ENCODE data around the gene CD48. TPM values are rescaled to one million over a fixed set of nuclear protein-coding genes. Genes with fewer than 3 reads are reported as not detected.
A peak's percentile ranks its signal among the peaks of the same experiment; 100 is the strongest.

CD48 gene
- total RNA-seq, 2 donors from 2014 or later: 0.55 to 1.1 TPM

DNA sequence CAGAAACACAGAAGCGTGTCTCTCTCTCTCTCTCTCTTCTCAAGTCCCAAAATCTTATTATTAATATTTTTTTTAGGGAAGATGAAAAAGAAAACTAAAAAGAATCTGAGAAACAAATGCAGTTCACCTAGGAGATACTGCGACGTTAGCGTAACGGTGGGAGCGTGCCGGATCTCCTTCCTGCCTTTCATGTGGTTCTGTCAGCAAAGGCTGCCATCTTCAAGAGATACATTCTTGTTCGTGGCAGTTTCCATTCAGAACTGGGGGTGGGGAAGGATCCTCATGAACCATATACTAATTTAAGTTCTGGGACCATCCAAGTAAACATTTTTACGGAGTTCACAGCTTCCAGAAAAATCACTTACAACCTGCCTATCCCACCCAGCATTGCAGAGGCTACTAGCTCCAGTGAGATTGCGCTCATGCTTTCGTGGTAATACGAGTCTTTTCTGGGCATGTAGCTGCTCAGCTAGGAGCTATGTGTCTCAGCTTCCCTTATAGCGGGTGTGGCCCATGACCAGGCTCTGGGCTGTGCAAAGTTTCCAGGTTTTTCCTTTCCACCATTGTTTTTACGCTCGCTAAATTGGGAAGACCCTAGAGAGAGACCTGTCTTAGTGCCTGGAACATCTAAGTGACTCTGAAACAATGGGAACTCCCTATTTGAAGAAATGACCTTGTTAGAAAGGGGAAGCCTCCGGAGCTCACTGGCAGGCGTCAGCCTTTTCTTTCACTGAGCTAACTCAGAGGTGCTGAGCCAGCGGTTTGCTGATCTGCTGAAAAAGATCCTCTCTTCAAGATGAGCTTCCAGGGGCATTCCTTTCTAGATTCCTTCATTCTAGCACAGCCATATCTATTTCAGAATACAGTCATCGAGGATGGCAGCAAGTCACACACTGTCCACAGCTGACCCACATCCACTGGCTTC is 82.1 kb downstream of the CD48 start:
- Mint-ChIP-seq H3K27ac (peak overlapping the region; percentile 85), H3K27me3 (ENCODE audit: insufficient read depth) (no peaks in the 10 kb centered on the region), H3K4me3 (no peak overlapping the region), H3K9me3 (no peaks in the 10 kb centered on the region), H3K4me1 (peaks cover 41% of the 10 kb centered on the region), H3K36me3 (ENCODE audit: low read depth) (no peaks in the 10 kb centered on the region)
- H3K36me3 ChIP-seq (ENCODE audit: control insufficient read depth, insufficient read depth, low read length): no peaks in the 10 kb centered on the region
- H3K27me3 ChIP-seq (ENCODE audit: control insufficient read depth, insufficient read depth, low read length, poor library complexity, severe bottlenecking): no peaks in the 10 kb centered on the region
- H3K4me3 ChIP-seq (ENCODE audit: low read length): no peak overlapping the region
- TF ChIP-seq, protein P1, sequence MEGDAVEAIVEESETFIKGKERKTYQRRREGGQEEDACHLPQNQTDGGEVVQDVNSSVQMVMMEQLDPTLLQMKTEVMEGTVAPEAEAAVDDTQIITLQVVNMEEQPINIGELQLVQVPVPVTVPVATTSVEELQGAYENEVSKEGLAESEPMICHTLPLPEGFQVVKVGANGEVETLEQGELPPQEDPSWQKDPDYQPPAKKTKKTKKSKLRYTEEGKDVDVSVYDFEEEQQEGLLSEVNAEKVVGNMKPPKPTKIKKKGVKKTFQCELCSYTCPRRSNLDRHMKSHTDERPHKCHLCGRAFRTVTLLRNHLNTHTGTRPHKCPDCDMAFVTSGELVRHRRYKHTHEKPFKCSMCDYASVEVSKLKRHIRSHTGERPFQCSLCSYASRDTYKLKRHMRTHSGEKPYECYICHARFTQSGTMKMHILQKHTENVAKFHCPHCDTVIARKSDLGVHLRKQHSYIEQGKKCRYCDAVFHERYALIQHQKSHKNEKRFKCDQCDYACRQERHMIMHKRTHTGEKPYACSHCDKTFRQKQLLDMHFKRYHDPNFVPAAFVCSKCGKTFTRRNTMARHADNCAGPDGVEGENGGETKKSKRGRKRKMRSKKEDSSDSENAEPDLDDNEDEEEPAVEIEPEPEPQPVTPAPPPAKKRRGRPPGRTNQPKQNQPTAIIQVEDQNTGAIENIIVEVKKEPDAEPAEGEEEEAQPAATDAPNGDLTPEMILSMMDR (conservative IDR thresholded peaks at IDR 0.05): no peak
- WGBS, 2 experiments (ENCODE audit: insufficient coverage in 1 of 2, insufficient read length in 1 of 2): 82 to 88% methylated on average over 17 to 18 of the region's 19 CpGs
- H3K9ac ChIP-seq (ENCODE audit: extremely low read depth, low read length, poor library complexity, severe bottlenecking): no peak overlapping the region
- peaks cover 15% of the 10 kb centered on the region for H3K4me1 ChIP-seq (ENCODE audit: control insufficient read depth, insufficient read depth, low read length)
- peak overlapping the region; percentile 78 for H3K27ac ChIP-seq (ENCODE audit: low read depth, low read length)
- DNase-seq: no peak
- peaks cover 5% of the 10 kb centered on the region for H3K9me3 ChIP-seq (ENCODE audit: control insufficient read depth, low read length)

DNA sequence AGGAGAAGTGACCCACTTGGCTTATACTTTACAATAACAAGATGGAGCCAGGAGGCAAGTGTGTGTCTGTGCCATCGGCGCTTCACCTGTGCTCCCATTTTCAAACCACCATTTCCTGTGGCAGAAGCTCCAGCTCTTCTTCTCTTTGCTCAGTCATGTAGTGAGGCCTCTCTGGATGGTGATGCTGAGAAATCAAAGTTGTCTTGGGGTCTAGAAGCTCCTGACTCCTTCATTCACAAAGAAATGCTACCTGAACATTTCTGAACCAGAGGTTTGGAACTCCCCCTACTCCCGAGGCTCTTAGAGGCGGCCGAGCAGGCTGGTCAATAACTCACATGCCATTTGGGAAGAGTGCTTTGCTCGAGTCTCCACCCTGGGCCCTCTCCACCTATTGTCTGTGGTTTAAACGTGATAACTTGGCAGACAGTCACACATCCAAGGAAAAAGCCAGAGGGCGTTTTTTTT is 82.8 kb downstream of the CD48 start:
- no peaks in the 10 kb centered on the region for H3K36me3 Mint-ChIP-seq (ENCODE audit: low read depth)
- peak overlapping the region; percentile 6 for H3K4me3 ChIP-seq (ENCODE audit: low read length)
- H3K9me3 ChIP-seq (ENCODE audit: control insufficient read depth, low read length): peaks cover 5% of the 10 kb centered on the region
- peaks cover 15% of the 10 kb centered on the region for H3K4me1 ChIP-seq (ENCODE audit: control insufficient read depth, insufficient read depth, low read length)
- H3K27ac Mint-ChIP-seq: peak overlapping the region; percentile 85
- no peaks in the 10 kb centered on the region for H3K36me3 ChIP-seq (ENCODE audit: control insufficient read depth, insufficient read depth, low read length)
- H3K9me3 Mint-ChIP-seq: no peaks in the 10 kb centered on the region
- no peaks in the 10 kb centered on the region for H3K27me3 Mint-ChIP-seq (ENCODE audit: insufficient read depth)
- WGBS, 2 experiments (ENCODE audit: insufficient coverage in 1 of 2, insufficient read length in 1 of 2): 83 to 87% methylated on average over 6 to 8 of the region's 8 CpGs
- no peaks in the 10 kb centered on the region for H3K27me3 ChIP-seq (ENCODE audit: control insufficient read depth, insufficient read depth, low read length, poor library complexity, severe bottlenecking)
- H3K9ac ChIP-seq (ENCODE audit: extremely low read depth, low read length, poor library complexity, severe bottlenecking): no peak overlapping the region
- TF ChIP-seq, protein P1 (conservative IDR thresholded peaks at IDR 0.05): no peak
- peak; percentile 70 for DNase-seq
- H3K27ac ChIP-seq (ENCODE audit: low read depth, low read length): no peak overlapping the region
- peaks cover 38% of the 10 kb centered on the region for H3K4me1 Mint-ChIP-seq
- peak overlapping the region; percentile 22 for H3K4me3 Mint-ChIP-seq

Other genes starting within 250 kb of the CD48 start
- not detected for gene SLAMF6, start 188.6 kb downstream of the CD48 start, total RNA-seq
- gene CD84, start 132.3 kb downstream of the CD48 start, total RNA-seq: not detected
- gene SLAMF1, start 64.8 kb downstream of the CD48 start, total RNA-seq: not detected
- gene SLAMF7, start 27.4 kb upstream of the CD48 start, total RNA-seq: not detected
- not detected for gene LY9, start 84.4 kb upstream of the CD48 start, total RNA-seq
- gene CD244, start 151.1 kb upstream of the CD48 start, total RNA-seq: under 1 TPM in 1 of 2 donors, not detected in 1; 0.31 TPM
- under 1 TPM; 0.22 to 0.51 TPM for gene ITLN1, start 173.4 kb upstream of the CD48 start, total RNA-seq
- gene ITLN2, start 243.0 kb upstream of the CD48 start, total RNA-seq: 10 to 100 TPM; 20.3 to 29.7 TPM

All from endodermal cell (in vitro differentiated cells).